Measurements from ENCODE around the gene ABCC5.
"Not testable (repeated sequence)": the region's sequence is repeated elsewhere in the genome, so short reads cannot be mapped to it uniquely, and the experiment has no call there.

The ABCC5 gene

GRCh38 chr3:184015381-184016019 lies 2.2 kb downstream of the ABCC5 start:
- DNase-seq = no peak

DNA sequence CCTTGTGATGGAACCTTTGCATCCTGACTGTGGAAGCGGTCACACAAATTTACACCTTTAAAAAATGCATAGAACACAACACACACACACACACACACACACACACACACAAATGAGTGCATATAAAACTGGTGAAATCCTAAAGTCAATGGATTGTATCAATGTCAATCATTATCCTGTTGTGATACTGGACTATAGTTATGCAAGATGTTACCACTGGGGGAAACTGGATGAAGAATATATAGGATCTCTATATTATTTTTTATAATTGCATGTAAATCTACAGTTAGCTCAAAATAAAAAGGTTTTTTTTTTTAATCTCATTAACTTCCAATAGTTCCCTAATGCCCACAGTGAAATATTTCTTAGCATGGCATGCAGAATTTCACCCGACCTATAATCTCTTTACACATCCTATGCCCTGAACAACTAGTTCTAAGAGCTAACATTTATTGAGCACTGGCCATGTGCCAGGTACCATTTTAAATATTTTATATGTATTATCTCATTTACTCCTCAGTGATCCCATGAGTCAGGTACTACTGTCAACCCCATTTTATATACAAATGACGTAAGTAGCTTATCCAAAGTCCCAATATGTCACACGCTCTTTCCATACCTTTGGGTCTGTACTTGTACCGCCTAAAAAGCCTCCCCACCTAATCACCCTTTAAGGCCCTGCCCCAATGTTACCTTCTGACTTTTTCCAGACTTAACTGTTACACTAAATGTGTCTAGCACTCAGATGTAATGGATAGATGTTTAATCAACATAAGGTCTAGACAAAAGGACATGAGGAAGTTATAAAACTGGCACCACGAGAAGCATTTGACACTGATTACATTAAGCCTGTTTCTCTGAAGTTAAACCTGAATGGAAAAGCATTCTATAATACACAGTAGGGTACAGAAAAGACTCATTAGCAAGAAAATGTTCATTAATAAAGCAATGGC lies 5.5 kb downstream of the ABCC5 start:
- DNase-seq = no peak

DNA sequence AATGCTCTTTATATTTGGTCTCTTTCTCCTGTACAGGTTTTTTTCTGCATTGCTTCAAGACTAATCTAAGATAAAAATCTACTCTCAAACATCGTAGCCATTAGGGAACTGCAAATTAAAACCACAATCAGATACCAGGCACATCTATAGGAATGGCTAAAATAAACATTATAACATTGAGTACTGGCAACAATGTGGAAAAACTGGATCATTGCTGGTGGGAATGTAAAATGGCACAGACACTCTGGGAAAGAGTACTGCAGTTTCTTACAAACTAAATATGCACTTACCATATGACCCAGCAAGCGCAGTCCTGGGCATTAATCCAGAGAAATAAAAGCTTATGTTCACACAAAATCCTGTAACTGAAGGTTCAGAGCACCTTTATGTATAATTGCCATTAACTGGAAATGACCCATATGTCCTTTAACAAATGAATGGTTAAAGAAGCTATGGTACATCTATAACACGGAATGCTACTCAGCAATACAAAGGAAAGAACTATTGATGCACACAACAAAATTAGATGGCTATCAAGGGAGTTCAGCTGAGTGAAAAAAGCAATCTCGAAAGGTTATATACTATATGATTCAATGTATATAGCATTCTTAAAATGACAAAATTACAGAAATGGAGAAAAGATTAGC lies 6.3 kb downstream of the ABCC5 start:
- DNase-seq = no peak

- DNase-seq = no peak
Measured at GRCh38 chr3:184008161-184008560, 9.5 kb downstream of the ABCC5 start.

DNA sequence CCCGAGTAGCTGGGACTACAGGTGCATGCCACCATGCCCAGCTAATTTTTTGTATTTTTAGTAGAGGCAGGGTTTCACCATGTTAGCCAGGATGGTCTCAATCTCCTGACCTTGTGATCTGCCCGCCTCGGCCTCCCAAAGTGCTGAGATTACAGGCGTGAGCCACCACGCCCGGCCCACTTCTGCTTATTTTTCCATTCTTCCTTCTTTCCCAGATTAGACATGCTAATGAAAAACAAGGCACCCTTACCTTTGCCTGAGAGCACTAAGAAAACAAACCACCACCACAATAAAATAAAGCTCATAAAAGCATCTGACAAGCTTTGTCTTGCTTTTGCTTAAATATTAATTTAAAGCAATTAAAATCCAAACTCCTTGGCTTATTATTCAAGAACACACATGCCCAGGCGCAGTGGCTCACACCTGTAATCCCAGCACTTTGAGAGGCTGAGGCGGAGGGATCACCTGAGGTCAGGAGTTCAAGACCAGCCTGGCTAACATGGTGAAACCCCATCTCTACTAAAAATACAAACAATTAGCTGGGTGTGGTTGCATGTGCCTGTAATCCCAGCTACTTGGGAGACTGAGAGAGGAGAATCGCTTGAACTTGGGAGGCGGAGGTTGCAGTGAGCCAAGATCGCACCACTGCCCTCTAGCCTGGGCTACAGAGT lies 10.4 kb downstream of the ABCC5 start:
- not testable (repeated sequence) for DNase-seq

- DNase-seq = peak; percentile 40
Measured at GRCh38 chr3:184005941-184006507, 11.7 kb downstream of the ABCC5 start.

DNA sequence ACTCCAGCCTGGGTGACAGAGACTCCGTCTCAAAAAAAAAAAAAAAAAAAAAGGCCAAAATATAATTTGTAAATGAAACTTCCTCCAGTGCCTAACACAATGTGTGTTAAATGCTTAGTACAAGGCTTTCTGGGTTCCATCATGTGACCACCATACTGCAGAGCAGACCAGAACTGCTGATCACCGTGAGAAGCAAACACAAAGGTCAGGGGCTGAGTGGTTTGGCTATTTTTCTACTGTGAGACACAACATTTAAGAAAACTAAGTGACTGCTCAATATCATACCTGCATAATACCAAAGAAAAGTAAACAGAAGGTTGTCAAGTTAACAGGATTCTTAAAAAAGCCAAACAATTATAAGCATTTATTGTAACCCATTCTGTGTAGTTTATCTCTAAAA lies 13.2 kb downstream of the ABCC5 start:
- DNase-seq = no peak

DNA sequence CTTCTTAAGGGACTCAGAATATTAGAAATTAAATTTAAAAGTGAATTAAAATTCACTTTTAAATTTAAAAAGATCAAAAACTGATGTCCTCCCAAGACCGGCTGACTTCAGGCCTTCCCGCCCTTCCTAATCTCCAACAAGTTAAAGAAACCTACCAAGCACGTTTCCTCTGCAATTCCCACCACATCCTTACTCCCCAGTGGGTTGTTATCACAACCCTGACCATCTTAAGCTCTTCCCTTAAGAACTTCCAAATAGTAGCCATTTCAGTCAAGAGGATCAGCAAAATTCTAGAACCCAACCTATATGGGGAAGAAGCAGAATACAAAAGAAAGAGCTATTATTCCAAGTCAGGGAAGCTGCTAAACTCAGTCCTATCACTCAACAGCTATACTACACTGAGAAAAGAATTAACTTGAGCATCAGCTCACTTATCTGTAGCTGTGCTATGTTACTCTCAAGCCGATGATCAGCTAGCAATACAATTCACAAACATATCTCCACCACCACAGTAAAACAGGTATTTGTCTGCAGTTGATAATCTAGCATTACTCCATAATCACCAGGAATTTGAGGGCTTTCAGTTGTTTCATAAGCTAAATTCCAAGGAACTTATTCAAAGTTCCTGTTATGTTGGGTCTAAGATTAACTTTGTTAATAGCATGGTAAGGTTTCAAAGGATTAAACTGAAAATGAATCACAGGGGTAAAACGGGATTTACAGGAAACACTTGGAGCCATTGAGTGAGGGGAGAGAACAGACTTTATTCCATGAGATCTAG lies 14.3 kb downstream of the ABCC5 start:
- DNase-seq = no peak

GRCh38 chr3:184002469-184002868 lies 15.2 kb downstream of the ABCC5 start:
- DNase-seq = no peak

GRCh38 chr3:184001761-184002160 lies 15.9 kb downstream of the ABCC5 start:
- no peak for DNase-seq

DNA sequence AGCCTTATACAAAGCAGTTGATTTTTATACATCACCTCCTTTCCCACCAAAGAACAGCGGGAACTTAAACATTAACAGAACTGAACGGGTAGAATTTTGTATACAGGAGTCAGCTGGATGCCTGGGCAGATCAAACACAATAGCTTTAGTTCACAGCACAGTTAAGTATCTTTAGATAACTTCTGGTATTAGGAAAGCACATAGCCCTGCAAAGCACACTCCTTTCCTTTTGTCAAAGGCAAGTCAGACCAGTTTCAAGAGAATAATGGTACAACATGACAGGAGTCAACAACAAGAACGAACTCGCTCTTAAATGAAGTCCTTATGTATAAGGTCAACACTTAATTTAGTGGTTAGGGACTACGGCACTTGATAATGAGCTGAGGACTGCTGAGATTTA lies 26.3 kb downstream of the ABCC5 start:
- no peak for DNase-seq

DNA sequence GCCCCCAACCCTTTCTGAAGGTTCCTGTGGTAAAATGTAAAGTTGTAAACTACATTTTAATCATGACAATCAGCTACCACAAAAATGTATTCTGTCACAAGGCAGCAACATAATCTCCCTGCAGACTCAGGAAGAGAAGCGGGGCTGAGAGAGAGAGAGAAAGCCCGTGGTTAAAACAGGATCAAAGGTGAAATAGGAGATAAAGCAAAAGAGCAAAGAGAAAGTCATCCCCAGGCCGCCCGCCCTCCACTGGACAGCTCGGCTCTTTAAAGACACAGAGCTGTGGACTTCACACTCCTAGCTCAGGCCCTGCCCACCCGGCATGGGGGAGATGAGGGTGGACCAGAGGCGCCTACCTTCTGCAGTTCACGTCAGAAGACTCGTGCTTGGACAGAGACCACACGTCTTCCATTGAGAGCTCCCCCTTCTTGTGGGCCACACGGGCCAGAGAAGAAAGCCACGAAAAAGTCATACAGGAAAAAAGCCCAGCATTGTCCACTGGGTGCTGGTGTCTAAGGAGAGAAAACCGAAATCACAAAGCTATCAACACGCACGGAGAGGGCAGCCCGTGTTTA lies 29.4 kb downstream of the ABCC5 start:
- DNase-seq = no peak

- no peak for DNase-seq
Measured at GRCh38 chr3:183987000-183987600, 30.6 kb downstream of the ABCC5 start.

DNA sequence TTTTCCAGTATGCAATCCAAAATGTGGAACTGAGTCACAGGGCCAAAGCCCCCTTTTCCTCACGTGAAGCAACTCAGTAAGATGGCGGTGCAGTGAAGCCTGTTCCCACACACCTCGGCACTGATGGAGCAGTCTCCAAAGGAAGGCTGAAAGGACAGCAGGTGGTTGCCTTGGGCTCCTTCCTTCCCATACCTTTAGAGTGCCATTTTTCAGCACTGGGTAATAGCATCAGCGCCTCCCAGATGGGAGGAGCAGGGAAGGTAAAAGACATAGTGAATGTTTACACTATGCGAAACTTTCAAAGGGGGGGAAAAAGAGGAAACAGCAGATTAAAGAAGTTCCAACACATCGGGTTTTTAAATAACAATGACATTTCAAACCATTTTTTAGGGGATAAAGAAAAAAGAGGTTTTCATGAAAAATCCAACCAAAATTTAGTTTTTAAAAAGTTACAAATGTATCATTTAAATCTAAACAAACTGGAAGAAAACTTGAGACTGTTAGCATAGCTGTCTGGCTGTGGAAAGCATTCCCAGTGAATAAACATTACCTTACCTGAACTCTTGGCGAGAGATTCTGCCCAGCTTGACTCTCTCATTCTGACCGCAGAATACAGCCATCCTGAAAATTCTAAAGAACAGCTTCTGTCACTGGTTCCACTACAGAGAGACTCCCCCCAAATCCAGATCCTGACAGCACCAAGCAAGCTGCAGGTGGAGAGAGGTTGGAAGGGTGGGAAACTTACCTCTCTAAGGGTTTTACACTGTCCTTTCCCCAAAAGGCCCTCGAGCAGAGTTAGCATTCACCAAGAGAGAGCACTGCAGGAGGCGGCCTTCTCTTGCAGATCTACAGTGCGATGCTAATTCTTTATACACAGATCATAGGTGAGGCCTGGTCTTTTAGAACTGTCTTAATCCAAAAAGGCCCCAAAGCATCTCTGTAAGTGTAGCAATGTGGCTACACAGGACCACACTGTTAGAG lies 32.6 kb downstream of the ABCC5 start:
- DNase-seq = no peak

- no peak for DNase-seq
Measured at GRCh38 chr3:183984127-183984740, 33.5 kb downstream of the ABCC5 start.

- DNase-seq = no peak
Measured at GRCh38 chr3:183981990-183982644, 35.6 kb downstream of the ABCC5 start.

DNA sequence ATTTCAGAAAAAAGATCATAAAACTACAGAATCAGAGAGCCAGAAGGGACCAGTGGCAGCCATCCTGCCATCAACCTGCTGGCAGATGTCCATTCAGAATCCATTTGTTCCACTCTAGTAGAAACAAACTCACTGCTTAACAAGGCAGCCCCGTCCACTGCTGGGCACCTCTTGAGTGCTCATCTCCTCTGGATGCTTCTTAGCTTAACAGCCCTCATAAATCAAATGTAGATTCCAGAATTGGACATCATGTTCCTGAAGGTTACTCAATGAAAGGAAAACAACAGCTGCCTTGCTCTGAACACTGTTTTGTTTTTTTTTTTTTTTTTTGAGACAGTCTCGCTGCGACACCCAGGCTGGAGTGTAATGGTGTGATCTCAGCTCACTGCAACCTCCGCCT lies 37.3 kb downstream of the ABCC5 start:
- DNase-seq = no peak

DNA sequence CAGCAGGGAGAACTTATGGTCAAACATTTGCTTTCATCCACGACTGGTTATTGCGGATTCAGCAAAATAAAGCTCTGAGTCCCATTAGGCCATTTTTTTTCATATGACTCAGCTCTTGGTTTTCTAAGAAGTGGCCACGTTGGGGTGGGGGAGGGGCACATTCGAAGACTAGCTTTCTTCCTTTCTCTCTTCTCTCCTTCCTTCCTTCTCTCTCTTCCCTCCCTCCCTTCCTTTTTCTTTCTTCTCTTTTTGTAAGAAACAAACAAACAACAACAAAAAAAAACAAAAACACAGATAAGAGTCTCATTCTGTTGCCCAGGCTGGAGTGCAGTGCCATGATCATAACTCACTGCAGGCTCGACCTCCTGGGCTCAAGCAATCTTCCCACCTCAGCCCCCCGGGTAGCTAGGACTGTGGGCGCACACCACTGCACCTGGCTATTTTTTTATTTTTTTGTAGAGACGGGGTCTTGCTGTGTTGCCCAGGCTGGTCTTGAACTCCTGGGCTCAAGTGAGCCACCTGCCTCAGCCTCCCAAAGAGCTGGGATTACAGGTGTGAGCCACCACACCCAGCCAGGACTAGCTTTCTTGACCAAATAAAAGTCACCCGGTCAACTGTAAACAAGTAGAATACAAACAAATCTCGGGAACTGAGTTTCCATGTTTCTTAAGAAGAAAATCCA lies 41.6 kb downstream of the ABCC5 start:
- DNase-seq = no peak

All from CD4-positive, alpha-beta T cell treated with Interleukin-17A for 4 hours (primary cell).